GM18526 (cell line): Measurements from ENCODE around the gene LRP1-AS.

Source experiments
- POLR2A ChIP-seq: IDR thresholded peaks from 3 replicates; pipeline ENCODE4 v1.6.1; 2011; ENCODE audit not compliant: insufficient read length; ENCODE audit errors: extremely low read depth

LRP1-AS gene

GRCh38 chr12:57185403-57185802, 38.0 kb upstream of the LRP1-AS start:
- no peak for TF ChIP-seq POLR2A

DNA sequence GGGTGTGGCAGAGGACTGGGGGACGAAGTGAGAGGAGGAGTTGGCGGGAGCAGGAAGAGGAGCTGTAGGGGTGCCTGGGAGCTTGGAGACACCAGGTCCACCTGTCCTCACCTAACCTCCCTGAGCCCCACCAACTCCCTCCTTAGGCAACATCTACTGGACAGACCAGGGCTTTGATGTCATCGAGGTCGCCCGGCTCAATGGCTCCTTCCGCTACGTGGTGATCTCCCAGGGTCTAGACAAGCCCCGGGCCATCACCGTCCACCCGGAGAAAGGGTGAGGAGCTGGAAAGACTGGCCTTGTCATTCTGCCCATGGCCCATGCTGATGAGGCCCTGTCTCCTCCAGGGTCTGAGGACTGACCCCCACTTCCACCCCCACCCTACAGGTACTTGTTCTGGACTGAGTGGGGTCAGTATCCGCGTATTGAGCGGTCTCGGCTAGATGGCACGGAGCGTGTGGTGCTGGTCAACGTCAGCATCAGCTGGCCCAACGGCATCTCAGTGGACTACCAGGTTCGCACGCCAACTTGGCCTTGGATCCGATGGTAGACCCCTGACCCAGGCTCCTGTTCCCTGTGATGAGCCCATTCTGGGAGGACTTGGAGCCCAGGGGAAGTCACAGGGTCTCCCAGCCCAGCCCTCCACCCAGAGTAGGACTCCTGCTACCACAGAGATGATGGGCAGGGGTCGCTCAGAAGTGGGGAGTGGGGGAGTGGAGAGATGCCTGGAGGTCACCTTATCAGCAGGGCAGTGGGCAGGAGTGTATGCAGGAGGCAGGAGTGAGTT, 36.7 kb upstream of the LRP1-AS start:
- TF ChIP-seq POLR2A: no peak

DNA sequence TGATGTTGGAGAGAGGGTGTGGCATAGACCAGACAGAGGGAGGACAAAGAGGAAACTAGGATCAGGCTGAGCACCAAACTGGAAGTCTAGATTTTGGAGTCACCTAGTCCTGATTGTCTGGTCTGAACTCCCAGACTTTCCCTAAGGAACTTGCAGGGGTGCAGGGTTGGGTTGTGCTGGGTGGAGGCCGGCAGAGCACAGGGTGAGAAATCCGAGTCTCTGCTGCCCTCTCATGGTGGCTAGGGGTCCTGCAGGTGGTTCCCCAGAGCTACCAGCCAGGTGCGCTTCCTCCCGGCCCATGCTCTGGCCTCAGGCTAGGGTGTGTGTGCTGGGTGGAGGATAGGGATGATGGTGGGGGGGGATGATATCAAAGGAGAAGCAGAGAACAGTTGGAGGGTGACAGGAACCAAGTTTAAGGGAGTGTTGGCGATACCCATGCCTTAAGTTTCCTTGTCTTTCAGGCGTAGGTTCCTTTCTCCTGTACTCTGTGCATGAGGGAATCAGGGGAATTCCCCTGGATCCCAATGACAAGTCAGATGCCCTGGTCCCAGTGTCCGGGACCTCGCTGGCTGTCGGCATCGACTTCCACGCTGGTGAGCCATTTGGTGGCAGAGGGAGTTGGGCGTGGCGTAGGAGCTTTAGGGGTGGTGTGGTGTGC, 35.6 kb upstream of the LRP1-AS start:
- no peak for TF ChIP-seq POLR2A

DNA sequence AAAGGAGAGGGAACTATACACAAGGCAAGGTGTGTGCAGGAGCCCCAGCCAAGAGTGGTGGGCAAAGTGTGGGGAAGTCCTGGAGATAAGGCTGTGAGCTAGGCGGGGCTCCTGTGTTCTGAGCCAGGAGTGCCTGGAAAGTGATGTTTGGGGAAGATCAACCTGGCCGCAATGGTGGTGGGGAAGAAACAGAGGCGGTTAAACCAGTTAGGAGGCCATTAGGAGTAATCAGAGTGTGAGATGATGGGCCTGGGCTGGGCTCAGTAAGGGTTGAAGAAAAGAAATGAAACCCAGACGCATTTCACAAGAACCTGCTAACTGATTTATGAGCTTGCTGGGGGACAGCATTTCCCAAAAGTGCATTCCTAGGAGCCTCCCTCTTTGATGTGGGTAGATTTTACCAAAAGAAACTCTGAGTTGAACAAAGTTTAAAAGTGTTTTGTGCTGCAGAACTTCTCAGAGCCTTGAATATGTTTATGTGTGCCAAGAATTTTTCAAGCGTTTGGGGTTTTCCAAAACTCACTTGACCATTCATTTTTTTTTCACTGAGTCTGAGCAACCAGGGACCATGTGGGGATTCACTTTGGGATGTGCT, 34.2 kb upstream of the LRP1-AS start:
- no peak for TF ChIP-seq POLR2A

DNA sequence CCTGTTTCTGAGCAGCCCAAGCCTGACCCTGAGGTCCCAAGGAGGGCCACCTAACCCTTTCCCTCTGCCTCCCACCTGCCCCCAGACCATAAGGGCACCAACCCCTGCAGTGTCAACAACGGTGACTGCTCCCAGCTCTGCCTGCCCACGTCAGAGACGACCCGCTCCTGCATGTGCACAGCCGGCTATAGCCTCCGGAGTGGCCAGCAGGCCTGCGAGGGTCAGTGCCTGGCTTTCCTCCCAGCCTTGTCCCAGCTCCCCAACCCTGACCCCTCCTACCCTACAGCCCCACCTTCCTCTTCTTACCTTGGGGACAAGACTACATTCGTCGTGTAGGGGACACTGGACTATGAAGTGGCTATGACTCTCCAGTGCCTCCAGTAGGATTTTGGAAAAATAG, 33.7 kb upstream of the LRP1-AS start:
- no peak for TF ChIP-seq POLR2A

DNA sequence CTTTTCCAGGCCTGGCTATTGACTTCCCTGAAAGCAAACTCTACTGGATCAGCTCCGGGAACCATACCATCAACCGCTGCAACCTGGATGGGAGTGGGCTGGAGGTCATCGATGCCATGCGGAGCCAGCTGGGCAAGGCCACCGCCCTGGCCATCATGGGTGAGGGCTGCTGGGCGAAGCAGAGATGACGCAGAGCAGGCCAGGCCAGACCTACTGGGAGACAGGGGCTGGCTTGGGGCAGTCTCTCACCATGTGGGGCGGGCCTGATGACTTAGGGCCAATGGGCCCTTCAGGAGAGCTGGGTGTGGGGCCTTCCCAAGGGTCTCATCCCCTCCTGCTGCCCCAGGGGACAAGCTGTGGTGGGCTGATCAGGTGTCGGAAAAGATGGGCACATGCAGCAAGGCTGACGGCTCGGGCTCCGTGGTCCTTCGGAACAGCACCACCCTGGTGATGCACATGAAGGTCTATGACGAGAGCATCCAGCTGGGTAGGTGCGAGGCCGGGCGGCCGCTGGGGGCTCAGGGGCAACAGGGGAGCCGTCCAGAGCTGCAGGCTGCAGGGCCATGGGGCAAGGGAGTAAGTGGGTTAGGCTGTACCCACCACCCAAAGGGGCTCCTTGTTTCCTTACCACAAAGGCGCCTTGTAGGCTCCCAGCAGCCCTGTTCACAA, 33.0 kb upstream of the LRP1-AS start:
- no peak for TF ChIP-seq POLR2A

DNA sequence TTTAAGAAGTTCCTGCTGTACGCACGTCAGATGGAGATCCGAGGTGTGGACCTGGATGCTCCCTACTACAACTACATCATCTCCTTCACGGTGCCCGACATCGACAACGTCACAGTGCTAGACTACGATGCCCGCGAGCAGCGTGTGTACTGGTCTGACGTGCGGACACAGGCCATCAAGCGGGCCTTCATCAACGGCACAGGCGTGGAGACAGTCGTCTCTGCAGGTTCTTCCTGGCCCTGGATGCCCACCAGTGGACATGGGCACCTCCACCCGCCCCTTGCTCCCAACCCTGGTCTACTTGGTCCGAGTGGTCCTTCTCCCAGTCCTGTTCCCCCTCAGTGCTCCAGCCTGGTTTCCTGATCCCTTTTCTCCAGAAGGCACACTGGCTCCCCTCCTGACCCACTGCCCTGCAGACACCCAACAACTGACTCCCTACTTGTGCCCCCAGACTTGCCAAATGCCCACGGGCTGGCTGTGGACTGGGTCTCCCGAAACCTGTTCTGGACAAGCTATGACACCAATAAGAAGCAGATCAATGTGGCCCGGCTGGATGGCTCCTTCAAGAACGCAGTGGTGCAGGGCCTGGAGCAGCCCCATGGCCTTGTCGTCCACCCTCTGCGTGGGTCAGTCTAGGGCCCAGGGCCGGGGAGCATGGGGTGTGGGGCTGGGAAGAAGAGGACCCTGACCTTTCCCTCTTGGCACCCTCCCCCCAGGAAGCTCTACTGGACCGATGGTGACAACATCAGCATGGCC, 32.1 kb upstream of the LRP1-AS start:
- no peak for TF ChIP-seq POLR2A

DNA sequence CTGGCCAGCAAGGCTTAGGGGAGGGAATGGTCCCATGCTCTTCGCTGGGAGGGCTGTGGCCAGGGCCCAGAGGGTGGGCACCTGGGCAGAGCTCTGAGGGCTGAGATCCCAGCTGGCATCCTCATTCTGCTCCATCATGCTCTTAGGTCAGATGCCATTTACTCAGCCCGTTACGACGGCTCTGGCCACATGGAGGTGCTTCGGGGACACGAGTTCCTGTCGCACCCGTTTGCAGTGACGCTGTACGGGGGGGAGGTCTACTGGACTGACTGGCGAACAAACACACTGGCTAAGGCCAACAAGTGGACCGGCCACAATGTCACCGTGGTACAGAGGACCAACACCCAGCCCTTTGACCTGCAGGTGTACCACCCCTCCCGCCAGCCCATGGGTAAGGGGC, 30.8 kb upstream of the LRP1-AS start:
- TF ChIP-seq POLR2A: no peak

- no peak for TF ChIP-seq POLR2A
Observed at GRCh38 chr12:57177354-57177753, 29.9 kb upstream of the LRP1-AS start.

- TF ChIP-seq POLR2A: no peak
Observed at GRCh38 chr12:57176846-57177245, 29.4 kb upstream of the LRP1-AS start.

DNA sequence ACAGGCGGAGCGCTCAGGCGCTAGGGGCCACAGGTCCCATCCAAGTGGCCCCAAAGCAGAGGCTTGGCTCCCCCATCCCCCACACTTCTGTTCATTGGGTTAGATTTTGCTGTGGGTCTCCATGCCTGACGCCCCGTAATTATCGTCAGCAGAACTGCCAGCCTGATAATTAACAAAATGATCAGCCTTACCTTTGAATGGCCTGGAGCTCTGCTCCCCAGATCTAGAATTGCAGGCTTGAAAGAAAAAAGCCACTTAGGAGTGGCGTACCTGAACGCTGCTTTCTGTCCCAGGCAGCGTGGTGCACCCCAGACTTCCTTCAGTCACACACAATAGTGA, 28.7 kb upstream of the LRP1-AS start:
- TF ChIP-seq POLR2A: no peak

DNA sequence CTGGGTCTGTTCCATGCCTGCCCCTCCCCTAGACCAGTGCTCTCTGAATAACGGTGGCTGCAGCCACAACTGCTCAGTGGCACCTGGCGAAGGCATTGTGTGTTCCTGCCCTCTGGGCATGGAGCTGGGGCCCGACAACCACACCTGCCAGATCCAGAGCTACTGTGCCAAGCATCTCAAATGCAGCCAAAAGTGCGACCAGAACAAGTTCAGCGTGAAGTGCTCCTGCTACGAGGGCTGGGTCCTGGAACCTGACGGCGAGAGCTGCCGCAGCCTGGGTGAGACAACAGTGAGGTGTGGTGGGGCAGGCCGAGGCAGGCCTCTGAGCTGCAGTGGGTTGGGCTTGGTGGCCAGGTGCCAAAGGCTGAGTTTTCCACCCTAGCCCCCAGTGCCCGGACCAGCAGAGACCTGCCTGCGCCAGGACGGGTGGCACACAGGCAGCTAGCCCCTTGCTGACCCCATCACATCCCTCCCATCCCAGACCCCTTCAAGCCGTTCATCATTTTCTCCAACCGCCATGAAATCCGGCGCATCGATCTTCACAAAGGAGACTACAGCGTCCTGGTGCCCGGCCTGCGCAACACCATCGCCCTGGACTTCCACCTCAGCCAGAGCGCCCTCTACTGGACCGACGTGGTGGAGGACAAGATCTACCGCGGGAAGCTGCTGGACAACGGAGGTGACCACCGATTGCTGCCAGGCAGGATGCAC, 28.2 kb upstream of the LRP1-AS start:
- no peak for TF ChIP-seq POLR2A

- no peak for TF ChIP-seq POLR2A
Observed at GRCh38 chr12:57173683-57174082, 26.3 kb upstream of the LRP1-AS start.

DNA sequence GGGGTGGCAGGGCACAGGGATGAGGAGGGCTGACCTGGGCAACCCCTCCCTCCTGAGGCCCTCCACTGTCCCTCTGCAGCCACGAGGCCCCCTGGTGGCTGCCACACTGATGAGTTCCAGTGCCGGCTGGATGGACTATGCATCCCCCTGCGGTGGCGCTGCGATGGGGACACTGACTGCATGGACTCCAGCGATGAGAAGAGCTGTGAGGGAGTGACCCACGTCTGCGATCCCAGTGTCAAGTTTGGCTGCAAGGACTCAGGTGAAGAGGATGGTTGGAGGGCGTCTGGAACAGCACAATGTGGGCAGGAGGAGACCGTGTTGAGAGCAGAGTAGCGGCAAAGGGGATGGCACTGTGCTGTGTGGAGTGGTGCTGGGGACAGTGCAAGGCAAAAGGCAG, 25.7 kb upstream of the LRP1-AS start:
- no peak for TF ChIP-seq POLR2A

DNA sequence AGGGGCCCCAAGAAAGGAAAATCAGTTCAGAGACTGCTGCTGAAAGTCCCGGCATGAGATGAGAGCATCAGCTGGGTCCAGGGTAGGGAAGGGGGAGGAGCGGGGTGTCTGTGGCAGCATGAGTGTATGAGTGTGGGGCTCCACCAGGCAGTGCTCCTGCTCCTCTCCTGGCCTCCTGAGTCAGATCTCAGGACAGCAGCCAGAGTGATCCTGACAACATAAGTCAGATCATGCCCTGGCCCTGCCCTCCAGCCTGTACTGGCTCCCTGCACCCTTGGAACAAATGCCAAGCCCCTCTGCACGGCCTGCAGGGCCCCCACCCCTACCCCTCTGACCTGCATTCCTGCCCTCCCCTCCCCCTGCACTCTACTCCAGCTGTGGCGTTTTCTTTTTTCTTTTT, 24.2 kb upstream of the LRP1-AS start:
- no peak for TF ChIP-seq POLR2A
